HepG2 (cell line): ENCODE measurements around the gene CLCNKA. TPM values are rescaled to one million over a fixed set of nuclear protein-coding genes. Genes with fewer than 3 reads are reported as not detected.
A peak's percentile ranks its signal among the peaks of the same experiment; 100 is the strongest.

Experiments used
- BCL6 ChIP-seq: IDR thresholded peaks from 2 replicates; pipeline ENCODE4 v1.6.1; 2016; ENCODE audit warnings: missing genetic modification reagents, missing compliant biosample characterization
- CENPT ChIP-seq: sonication (generic); formaldehyde crosslinking; IDR thresholded peaks from 2 replicates; pipeline ENCODE4 v1.8.0; 2022; ENCODE audit warnings: low read depth, mild to moderate bottlenecking, moderate library complexity, missing genetic modification reagents
- CREB1 ChIP-seq, 2 experiments: fragments of 450-650 bp in 1 of 2; IDR thresholded peaks; 2 replicates each; pipeline ENCODE4 v1.6.1; 2016 to 2017; ENCODE audit warnings: control low read depth in 1 of 2, mild to moderate bottlenecking in 1 of 2, missing compliant biosample characterization in 1 of 2, missing genetic modification characterization in 1 of 2
- CREM ChIP-seq, 2 experiments: sonication (generic) in 1 of 2; formaldehyde crosslinking in 1 of 2; IDR thresholded peaks; 2 replicates each; pipeline versions ENCODE4 v1.4.0 to v1.6.1; 2016 to 2020; ENCODE audit warnings: antibody characterized with exemption in 1 of 2, mild to moderate bottlenecking in 1 of 2, missing genetic modification reagents in 1 of 2
- FOXK2 ChIP-seq: fragments of 450-650 bp; IDR thresholded peaks from 2 replicates; pipeline ENCODE4 v1.6.1; 2016
- IKZF4 ChIP-seq: sonication (generic); formaldehyde crosslinking; IDR thresholded peaks from 2 replicates; pipeline ENCODE4 v1.5.1; 2020; ENCODE audit warnings: borderline replicate concordance, mild to moderate bottlenecking, low read depth, missing genetic modification reagents; ENCODE audit errors: not compliant biosample characterization
- KDM5B ChIP-seq: sonication (generic); formaldehyde crosslinking; IDR thresholded peaks from 2 replicates; pipeline ENCODE4 v1.4.0; 2020; ENCODE audit warnings: missing genetic modification reagents, mild to moderate bottlenecking, borderline replicate concordance
- PLRG1 ChIP-seq: fragments of 450-650 bp; conservative IDR thresholded peaks from 2 replicates; pipeline ENCODE4 v1.6.1; 2016
- RFX1 ChIP-seq: fragments of 450-650 bp; IDR thresholded peaks from 2 replicates; pipeline ENCODE4 v1.6.1; 2017
- STAG1 ChIP-seq: sonication (generic); formaldehyde crosslinking; IDR thresholded peaks from 2 replicates; pipeline ENCODE4 v1.4.0; 2020; ENCODE audit warnings: missing genetic modification reagents
- ZBTB7B ChIP-seq: sonication (generic); formaldehyde crosslinking; IDR thresholded peaks from 2 replicates; pipeline ENCODE4 v1.4.0; 2020; ENCODE audit warnings: missing genetic modification reagents
- ZFP82 ChIP-seq: sonication (generic); formaldehyde crosslinking; IDR thresholded peaks from 2 replicates; pipeline ENCODE4 v1.5.1; 2020; ENCODE audit warnings: mild to moderate bottlenecking, missing genetic modification reagents, borderline replicate concordance
- ZFYVE20 ChIP-seq: sonication (generic); formaldehyde crosslinking; IDR thresholded peaks from 2 replicates; pipeline ENCODE4 v1.8.0; 2023; ENCODE audit warnings: low read depth, mild to moderate bottlenecking, moderate library complexity, missing genetic modification reagents, borderline replicate concordance
- ZNF317 ChIP-seq: sonication (generic); formaldehyde crosslinking; IDR thresholded peaks from 2 replicates; pipeline ENCODE4 v1.5.0; 2020; ENCODE audit warnings: mild to moderate bottlenecking, missing genetic modification reagents
- ZNF329 ChIP-seq: sonication (generic); formaldehyde crosslinking; IDR thresholded peaks from 2 replicates; pipeline ENCODE4 v1.9.0; 2021; ENCODE audit warnings: low read depth, mild to moderate bottlenecking, missing genetic modification reagents
- ZNF572 ChIP-seq: sonication (generic); formaldehyde crosslinking; IDR thresholded peaks from 2 replicates; pipeline ENCODE4 v1.5.1; 2020; ENCODE audit warnings: mild to moderate bottlenecking, missing genetic modification reagents
- ZNF772 ChIP-seq: sonication (generic); formaldehyde crosslinking; IDR thresholded peaks from 2 replicates; pipeline ENCODE4 v1.5.0; 2020; ENCODE audit warnings: mild to moderate bottlenecking, missing genetic modification reagents
- polyA plus RNA-seq, 8 experiments: library from polyadenylated mRNA; depleted of rRNA in 3 of 8; stranded (reverse) in 7 of 8; unstranded in 1 of 8; fragments of >200 nt; fragmentation: Illumina TruSeq in 4 of 8; extraction: Trizol in 4 of 8; gene quantifications; 2 replicates each; pipeline versions ENCODE4 v1.2.1 to v1.2.3, GENCODE V29; 2011 to 2016; ENCODE audit warnings: low read depth in 4 of 8, missing spikeins in 1 of 8, mixed read lengths in 1 of 8; ENCODE audit not compliant: insufficient read depth in 1 of 8
- total RNA-seq, 5 experiments: library from RNA; depleted of rRNA; stranded (reverse); fragments of >200 nt; fragmentation: Illumina TruSeq; extraction: Trizol; gene quantifications; 2 replicates each; pipeline ENCODE4 v1.2.3, GENCODE V29; 2016; ENCODE audit warnings: low read depth in 1 of 5
- TF ChIP-seq, protein P1 (sequence below): sonication (generic); formaldehyde crosslinking; IDR thresholded peaks from 2 replicates; pipeline ENCODE4 v1.8.1; 2023; ENCODE audit warnings: missing genetic modification reagents, mild to moderate bottlenecking, borderline replicate concordance
- TF ChIP-seq, protein P2 (sequence below): sonication (generic); formaldehyde crosslinking; IDR thresholded peaks from 2 replicates; pipeline ENCODE4 v1.5.0; 2020; ENCODE audit warnings: missing genetic modification reagents
- TF ChIP-seq, protein P3 (sequence below): sonication (generic); formaldehyde crosslinking; IDR thresholded peaks from 2 replicates; pipeline ENCODE4 v1.8.0; 2022; ENCODE audit warnings: low read depth, missing genetic modification reagents
- TF ChIP-seq, protein P4 (sequence below): sonication (generic); formaldehyde crosslinking; conservative IDR thresholded peaks from 2 replicates; pipeline ENCODE4 v1.8.0; 2022; ENCODE audit warnings: missing genetic modification reagents
- TF ChIP-seq, protein P5 (sequence below): sonication (generic); formaldehyde crosslinking; IDR thresholded peaks from 2 replicates; pipeline ENCODE4 v1.8.0; 2022; ENCODE audit warnings: mild to moderate bottlenecking, missing genetic modification reagents
- TF ChIP-seq, protein P6 (sequence below): sonication (generic); IDR thresholded peaks from 2 replicates; pipeline ENCODE4 v1.6.1; 2016; ENCODE audit warnings: low read depth, borderline replicate concordance

The CLCNKA gene
- total and polyA plus RNA-seq, 2 of the 13 experiments (the other 11 are each of a cell fraction or from before 2014, with no cell fraction given): 0.03 TPM; not detected in 1

DNA sequence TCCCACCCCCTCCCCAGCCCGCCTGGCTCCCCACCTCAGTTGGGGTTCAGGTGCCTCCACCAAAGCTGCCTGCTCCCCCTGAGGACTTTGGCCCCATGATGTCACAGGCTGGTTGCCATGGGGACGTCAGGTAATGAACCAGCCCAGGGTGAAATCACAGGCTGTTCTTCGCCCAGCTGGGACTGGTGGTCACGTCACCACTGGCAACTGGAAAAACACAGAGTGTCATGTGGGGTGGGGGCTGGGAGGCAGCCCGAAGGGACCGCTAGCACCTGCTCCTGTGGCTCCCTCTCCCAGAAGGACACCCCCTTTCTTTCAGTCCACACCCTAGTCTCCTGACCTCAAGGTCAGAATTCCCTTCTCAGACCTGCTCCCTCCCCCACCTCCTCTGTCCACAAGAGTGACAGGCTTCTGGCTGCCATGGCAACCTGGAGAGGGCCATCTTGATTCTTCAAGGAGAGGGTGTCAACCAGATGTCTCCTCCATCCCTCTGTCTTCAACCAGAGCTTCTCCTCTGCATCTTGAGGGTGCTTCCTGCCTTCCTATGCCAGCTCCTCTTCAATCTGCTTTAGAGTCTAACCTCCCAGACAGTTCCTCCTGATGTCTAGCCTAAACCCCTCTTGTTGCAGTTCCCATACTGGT lies 45.4 kb downstream of the CLCNKA start (continued):
- TF ChIP-seq, protein P1, sequence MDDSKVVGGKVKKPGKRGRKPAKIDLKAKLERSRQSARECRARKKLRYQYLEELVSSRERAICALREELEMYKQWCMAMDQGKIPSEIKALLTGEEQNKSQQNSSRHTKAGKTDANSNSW (CRISPR knock-in tag): no peak
- TF ChIP-seq ZNF572 (CRISPR knock-in tag): no peak
- TF ChIP-seq ZFYVE20: no peak
- TF ChIP-seq BCL6 (CRISPR knock-in tag): no peak
- TF ChIP-seq, protein P2, sequence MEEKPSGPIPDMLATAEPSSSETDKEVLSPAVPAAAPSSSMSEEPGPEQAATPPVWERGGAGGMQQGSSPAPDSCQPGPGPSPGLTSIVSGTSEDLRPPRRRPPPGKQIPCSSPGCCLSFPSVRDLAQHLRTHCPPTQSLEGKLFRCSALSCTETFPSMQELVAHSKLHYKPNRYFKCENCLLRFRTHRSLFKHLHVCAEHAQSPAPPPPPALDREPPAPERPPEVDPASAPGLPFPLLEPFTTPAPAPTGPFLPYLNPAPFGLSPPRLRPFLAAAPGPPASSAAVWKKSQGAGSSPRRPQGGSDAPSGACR (CRISPR knock-in tag): 0 out of 2 replicates have a peak, but pooled peaks have one; percentile 25
- TF ChIP-seq CREB1 (IDR thresholded peaks at IDR 0.05): peak; percentile 90
- peak; percentile 78 for TF ChIP-seq CREB1 (CRISPR knock-in tag; IDR thresholded peaks at IDR 0.05)
- TF ChIP-seq, protein P3, sequence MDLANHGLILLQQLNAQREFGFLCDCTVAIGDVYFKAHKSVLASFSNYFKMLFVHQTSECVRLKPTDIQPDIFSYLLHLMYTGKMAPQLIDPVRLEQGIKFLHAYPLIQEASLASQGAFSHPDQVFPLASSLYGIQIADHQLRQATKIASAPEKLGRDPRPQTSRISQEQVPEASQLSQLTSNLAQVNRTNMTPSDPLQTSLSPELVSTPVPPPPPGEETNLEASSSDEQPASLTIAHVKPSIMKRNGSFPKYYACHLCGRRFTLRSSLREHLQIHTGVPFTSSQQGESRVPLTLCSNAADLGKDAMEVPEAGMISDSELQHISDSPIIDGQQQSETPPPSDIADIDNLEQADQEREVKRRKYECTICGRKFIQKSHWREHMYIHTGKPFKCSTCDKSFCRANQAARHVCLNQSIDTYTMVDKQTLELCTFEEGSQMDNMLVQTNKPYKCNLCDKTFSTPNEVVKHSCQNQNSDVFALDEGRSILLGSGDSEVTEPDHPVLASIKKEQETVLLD (CRISPR knock-in tag): no peak
- TF ChIP-seq CREM (IDR thresholded peaks at IDR 0.05): peak; percentile 63
- no peak for TF ChIP-seq CREM (CRISPR knock-in tag; IDR thresholded peaks at IDR 0.05)
- no peak for TF ChIP-seq ZNF329
- TF ChIP-seq, protein P4, sequence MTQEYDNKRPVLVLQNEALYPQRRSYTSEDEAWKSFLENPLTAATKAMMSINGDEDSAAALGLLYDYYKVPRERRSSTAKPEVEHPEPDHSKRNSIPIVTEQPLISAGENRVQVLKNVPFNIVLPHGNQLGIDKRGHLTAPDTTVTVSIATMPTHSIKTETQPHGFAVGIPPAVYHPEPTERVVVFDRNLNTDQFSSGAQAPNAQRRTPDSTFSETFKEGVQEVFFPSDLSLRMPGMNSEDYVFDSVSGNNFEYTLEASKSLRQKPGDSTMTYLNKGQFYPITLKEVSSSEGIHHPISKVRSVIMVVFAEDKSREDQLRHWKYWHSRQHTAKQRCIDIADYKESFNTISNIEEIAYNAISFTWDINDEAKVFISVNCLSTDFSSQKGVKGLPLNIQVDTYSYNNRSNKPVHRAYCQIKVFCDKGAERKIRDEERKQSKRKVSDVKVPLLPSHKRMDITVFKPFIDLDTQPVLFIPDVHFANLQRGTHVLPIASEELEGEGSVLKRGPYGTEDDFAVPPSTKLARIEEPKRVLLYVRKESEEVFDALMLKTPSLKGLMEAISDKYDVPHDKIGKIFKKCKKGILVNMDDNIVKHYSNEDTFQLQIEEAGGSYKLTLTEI (CRISPR knock-in tag): no peak
- no peak for TF ChIP-seq ZNF772 (CRISPR knock-in tag)
- TF ChIP-seq STAG1 (CRISPR knock-in tag): no peak
- TF ChIP-seq, protein P5, sequence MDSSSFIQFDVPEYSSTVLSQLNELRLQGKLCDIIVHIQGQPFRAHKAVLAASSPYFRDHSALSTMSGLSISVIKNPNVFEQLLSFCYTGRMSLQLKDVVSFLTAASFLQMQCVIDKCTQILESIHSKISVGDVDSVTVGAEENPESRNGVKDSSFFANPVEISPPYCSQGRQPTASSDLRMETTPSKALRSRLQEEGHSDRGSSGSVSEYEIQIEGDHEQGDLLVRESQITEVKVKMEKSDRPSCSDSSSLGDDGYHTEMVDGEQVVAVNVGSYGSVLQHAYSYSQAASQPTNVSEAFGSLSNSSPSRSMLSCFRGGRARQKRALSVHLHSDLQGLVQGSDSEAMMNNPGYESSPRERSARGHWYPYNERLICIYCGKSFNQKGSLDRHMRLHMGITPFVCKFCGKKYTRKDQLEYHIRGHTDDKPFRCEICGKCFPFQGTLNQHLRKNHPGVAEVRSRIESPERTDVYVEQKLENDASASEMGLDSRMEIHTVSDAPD (CRISPR knock-in tag): no peak
- no peak for TF ChIP-seq FOXK2
- no peak for TF ChIP-seq IKZF4
- TF ChIP-seq PLRG1: no peak
- TF ChIP-seq KDM5B (CRISPR knock-in tag): no peak
- TF ChIP-seq, protein P6, sequence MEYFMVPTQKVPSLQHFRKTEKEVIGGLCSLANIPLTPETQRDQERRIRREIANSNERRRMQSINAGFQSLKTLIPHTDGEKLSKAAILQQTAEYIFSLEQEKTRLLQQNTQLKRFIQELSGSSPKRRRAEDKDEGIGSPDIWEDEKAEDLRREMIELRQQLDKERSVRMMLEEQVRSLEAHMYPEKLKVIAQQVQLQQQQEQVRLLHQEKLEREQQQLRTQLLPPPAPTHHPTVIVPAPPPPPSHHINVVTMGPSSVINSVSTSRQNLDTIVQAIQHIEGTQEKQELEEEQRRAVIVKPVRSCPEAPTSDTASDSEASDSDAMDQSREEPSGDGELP: peak; percentile 94
- no peak for TF ChIP-seq ZNF317 (CRISPR knock-in tag)
- TF ChIP-seq RFX1: peak; percentile 88
- TF ChIP-seq ZFP82 (CRISPR knock-in tag): no peak
- TF ChIP-seq ZBTB7B: no peak
- no peak for TF ChIP-seq CENPT (CRISPR knock-in tag)
